Mesothelial cell of epicardium (in vitro differentiated cells): ENCODE data around the gene BCL2L12. TPM values are rescaled to one million over a fixed set of nuclear protein-coding genes. Genes with fewer than 3 reads are reported as not detected.
"Not testable (repeated sequence)": the region's sequence is repeated elsewhere in the genome, so short reads cannot be mapped to it uniquely, and the experiment has no call there.

ENCODE experiments used
- DNase-seq, 2 experiments: peaks; one replicate each; pipeline ENCODE4 v3.0.0; 2021; ENCODE audit warnings: low spot score in 2 of 2; ENCODE audit not compliant: unreplicated experiment in 2 of 2
- H3K27ac Mint-ChIP-seq: 2 replicates; pipeline ENCODE4 v1.8.0; 2021; ENCODE audit warnings: mixed read lengths
- H3K27me3 Mint-ChIP-seq: 2 replicates; pipeline ENCODE4 v1.8.0; 2021; ENCODE audit warnings: low read depth, mixed read lengths
- H3K36me3 Mint-ChIP-seq: 2 replicates; pipeline ENCODE4 v1.8.0; 2021; ENCODE audit warnings: mixed read lengths
- H3K4me1 Mint-ChIP-seq: 2 replicates; pipeline ENCODE4 v1.8.0; 2021; ENCODE audit warnings: mixed read lengths
- H3K4me3 Mint-ChIP-seq: 2 replicates; pipeline ENCODE4 v1.8.0; 2021; ENCODE audit warnings: mild to moderate bottlenecking, moderate library complexity, mixed read lengths
- H3K9me3 Mint-ChIP-seq: 2 replicates; pipeline ENCODE4 v1.8.0; 2021; ENCODE audit warnings: mixed read lengths
- total RNA-seq: library from RNA; stranded (reverse); gene quantifications from 3 replicates; pipeline ENCODE4 v1.2.1, GENCODE V29; 2021
- TF ChIP-seq, protein P1 (sequence below): fragments of 200-600 bp; sonication (generic); IDR thresholded peaks from one replicate; pipeline ENCODE4 v1.5.0; 2021; ENCODE audit warnings: antibody characterized with exemption; ENCODE audit not compliant: unreplicated experiment

Gene BCL2L12, protein sequence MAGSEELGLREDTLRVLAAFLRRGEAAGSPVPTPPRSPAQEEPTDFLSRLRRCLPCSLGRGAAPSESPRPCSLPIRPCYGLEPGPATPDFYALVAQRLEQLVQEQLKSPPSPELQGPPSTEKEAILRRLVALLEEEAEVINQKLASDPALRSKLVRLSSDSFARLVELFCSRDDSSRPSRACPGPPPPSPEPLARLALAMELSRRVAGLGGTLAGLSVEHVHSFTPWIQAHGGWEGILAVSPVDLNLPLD
- total RNA-seq = 44.5 to 46.0 TPM (median 44.7 TPM) in 3 replicates

DNA sequence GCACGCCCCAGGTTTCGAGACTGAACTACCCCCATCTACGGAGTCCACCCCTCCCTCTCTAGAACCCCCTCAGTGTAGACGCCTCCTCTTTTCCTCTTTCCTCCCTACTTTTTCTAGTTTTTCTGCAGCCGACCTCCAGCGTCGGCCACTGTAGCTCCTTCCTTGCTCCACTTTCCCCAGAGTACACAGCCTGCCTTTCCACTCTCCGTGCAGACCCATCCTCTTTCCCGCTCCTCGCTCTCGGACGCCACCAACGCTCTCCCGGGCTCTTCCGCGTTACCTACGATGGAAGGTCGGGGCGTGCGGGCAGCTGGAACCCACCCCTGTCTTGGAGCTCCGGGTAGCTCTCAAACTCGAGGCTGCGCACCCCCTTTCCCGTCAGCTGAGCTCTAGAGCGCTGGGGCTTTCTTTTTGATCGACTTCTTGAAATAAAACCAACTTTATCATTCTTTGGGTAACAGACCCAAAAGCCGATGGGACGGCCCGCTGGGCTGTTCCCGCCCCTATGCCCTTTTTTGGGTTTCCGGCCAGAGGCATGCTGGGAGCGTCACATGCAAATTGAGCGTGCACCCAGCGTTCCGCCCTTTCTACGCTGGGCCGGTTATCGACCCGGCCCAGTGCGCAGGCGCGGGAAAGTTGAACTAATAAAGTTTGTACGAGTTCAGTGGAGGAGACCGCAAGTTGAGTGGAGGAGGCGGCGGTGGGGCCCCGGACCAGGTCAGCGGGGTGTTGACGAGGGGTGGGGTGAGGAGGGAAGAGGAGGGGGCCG lies at the start of gene BCL2L12, which contains the start of gene IRF3:
TSS of gene BCL2L12 (plus strand) at position 583 of the 769 bp plus-strand sequence. CDS start 760 bp downstream, outside the sequence.
TSS of gene IRF3 (minus strand) at position 507 of the 769 bp plus-strand sequence. CDS start 1,019 bp downstream, outside the sequence.
- peak; percentile 97 to 98 for DNase-seq
- no peaks in the 10 kb centered on the region for H3K27me3 Mint-ChIP-seq
- peak within 1 kb of the TSS; percentile 95 for H3K27ac Mint-ChIP-seq
- H3K4me1 Mint-ChIP-seq = peaks cover 38% of the 10 kb centered on the region
- peaks cover 11% of the 10 kb centered on the region for H3K36me3 Mint-ChIP-seq
- peak within 1 kb of the TSS; percentile 89 for H3K4me3 Mint-ChIP-seq
- TF ChIP-seq, protein P1, sequence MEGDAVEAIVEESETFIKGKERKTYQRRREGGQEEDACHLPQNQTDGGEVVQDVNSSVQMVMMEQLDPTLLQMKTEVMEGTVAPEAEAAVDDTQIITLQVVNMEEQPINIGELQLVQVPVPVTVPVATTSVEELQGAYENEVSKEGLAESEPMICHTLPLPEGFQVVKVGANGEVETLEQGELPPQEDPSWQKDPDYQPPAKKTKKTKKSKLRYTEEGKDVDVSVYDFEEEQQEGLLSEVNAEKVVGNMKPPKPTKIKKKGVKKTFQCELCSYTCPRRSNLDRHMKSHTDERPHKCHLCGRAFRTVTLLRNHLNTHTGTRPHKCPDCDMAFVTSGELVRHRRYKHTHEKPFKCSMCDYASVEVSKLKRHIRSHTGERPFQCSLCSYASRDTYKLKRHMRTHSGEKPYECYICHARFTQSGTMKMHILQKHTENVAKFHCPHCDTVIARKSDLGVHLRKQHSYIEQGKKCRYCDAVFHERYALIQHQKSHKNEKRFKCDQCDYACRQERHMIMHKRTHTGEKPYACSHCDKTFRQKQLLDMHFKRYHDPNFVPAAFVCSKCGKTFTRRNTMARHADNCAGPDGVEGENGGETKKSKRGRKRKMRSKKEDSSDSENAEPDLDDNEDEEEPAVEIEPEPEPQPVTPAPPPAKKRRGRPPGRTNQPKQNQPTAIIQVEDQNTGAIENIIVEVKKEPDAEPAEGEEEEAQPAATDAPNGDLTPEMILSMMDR = no peak
- no peaks in the 10 kb centered on the region for H3K9me3 Mint-ChIP-seq

DNA sequence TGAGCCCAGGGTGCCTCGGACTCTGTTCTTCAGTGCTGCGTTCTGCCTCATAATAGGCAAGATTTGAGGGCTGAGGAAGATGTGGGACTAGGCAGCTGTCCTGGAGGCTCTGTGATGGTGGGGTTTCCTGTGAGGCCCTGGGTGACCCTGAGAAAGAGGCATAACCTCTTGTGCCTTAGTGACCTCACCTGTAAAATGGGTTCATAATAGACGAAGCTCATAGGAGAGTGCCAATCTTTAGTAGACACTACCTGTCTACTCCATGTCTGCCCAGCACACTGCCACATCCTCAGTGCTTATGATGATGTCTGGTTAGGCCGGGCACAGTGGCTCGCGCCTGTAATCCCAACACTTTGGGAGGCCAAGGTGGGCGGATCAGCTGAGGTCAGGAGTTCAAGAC lies 49.2 kb upstream of the BCL2L12 start:
- no peak overlapping the region for H3K27ac Mint-ChIP-seq

DNA sequence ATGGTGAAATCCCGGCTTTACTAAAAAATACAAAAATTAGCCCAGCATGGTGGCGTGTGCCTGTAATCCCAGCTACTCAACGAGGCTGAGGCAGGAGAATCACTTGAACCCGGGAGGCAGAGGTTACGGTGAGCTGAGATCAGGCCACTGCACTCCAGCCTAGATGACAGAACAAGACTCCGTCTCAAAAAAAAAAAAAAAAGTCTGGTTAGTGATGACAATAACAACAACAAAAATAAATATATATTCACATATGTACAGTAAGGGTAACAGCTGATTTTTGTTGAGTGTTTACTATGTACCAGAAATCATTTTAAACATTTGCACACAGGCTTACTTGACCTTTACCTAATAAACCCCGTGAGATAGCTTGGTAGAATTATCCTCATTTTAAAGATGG lies 48.8 kb upstream of the BCL2L12 start:
- H3K27me3 Mint-ChIP-seq = no peaks in the 10 kb centered on the region
- no peak overlapping the region for H3K27ac Mint-ChIP-seq
- DNase-seq = no peak
- H3K36me3 Mint-ChIP-seq = peaks cover 45% of the 10 kb centered on the region
- no peaks in the 10 kb centered on the region for H3K4me1 Mint-ChIP-seq
- no peak overlapping the region for H3K4me3 Mint-ChIP-seq
- no peaks in the 10 kb centered on the region for H3K9me3 Mint-ChIP-seq
- TF ChIP-seq, protein P1 = no peak

More for the DNA sequence above, 49.2 kb upstream of the BCL2L12 start:
- TF ChIP-seq, protein P1 = no peak
- Mint-ChIP-seq H3K9me3 (no peaks in the 10 kb centered on the region), H3K27me3 (no peaks in the 10 kb centered on the region), H3K4me1 (no peaks in the 10 kb centered on the region), H3K36me3 (peaks cover 44% of the 10 kb centered on the region), H3K4me3 (no peak overlapping the region)
- DNase-seq = no peak

DNA sequence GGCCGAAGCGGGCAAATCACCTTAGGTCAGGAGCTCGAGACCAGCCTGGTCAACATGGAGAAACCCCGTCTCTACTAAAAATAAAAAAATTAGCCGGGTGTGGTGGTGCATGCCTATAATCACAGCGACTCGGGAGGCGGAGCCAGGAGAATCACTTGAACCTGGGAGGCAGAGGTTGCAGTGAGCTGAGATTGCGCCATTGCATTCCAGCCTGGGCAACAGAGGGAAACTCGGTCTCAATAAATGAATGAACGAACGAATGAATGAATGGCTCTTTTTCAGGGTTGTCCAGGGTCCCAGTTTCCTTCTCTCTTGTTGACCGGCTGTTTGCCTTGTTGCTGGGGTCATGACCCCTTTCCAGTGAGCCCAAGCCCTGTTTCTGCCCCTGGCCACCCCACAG lies 47.9 kb upstream of the BCL2L12 start:
- not testable (repeated sequence) for H3K27me3 Mint-ChIP-seq, DNase-seq, H3K4me3 Mint-ChIP-seq, H3K27ac Mint-ChIP-seq, H3K9me3 Mint-ChIP-seq, H3K4me1 Mint-ChIP-seq
- peaks cover 47% of the 10 kb centered on the region for H3K36me3 Mint-ChIP-seq

DNA sequence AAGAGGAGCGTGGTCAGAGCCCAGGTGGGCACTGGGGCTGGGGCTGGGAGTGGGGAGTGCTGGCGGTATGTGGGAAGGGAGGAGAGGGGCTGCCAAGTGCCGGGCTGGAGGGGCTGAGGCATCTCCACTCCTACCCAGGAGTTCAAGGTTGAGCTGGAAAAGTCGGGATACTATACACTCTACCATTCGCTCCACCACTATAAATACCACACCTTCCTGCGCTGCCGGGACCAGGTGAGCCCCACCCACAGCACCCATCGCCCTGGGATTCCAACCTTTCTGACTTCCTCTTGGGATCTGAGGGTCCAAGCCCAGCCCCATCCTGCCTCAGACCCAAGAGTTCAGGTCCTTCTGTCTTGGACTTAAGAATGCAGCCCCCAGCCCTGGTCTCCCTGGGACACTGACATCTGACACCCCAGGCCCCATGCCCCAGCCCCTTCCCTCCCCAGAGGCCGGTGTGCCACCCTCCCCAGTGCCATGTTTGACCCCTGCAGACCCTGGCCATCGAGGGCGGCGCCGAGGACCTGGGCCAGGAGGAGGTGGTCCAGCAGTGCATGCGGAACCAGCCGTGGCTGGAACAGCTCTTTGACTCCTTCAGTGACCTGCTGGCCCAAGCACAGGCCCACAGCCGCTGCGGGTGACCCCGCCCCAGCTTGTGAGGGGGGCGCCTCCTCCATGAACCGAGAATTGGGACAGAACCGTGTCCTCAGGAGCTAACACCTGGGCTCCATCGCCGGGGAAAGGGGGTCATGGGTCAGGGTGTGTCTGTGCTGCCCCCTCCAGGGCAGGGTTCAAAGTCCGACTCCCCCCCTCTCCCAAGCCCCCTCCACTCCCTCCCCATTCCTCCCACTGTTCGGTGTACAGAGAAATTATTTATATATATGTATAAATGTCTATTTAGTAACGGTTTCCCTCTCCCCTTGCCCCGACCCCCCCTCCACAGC lies 40.5 kb upstream of the BCL2L12 start:
- DNase-seq = no peak
- H3K27ac Mint-ChIP-seq = no peak overlapping the region
- no peaks in the 10 kb centered on the region for H3K27me3 Mint-ChIP-seq
- H3K4me3 Mint-ChIP-seq = no peak overlapping the region
- H3K9me3 Mint-ChIP-seq = no peaks in the 10 kb centered on the region
- TF ChIP-seq, protein P1 = no peak
- H3K4me1 Mint-ChIP-seq = no peaks in the 10 kb centered on the region
- peaks cover 30% of the 10 kb centered on the region for H3K36me3 Mint-ChIP-seq
